Measurements from ENCODE around the gene FCGBP. TPM values are rescaled to one million over a fixed set of nuclear protein-coding genes. Genes with fewer than 3 reads are reported as not detected.

Gene FCGBP
- total RNA-seq, 1 experiment from 2014 or later = 0.80 TPM

- Histone ChIP-seq H3K9me2 (replicated peaks; ENCODE audit: low read length) (no peaks in the 10 kb centered on the region), H3K79me2 (ENCODE audit: low read length) (no peaks in the 10 kb centered on the region), H2AFZ (ENCODE audit: low read length) (no peak overlapping the region), H3K9ac (ENCODE audit: low read length) (no peak overlapping the region), H4K20me1 (ENCODE audit: low read length) (no peaks in the 10 kb centered on the region), H3K27ac (ENCODE audit: low read length) (no peak overlapping the region), H3K4me3 (ENCODE audit: low read length) (no peak overlapping the region), H3K4me2 (ENCODE audit: low read length) (no peak overlapping the region), H3K4me1 (ENCODE audit: insufficient read depth, low read length) (peaks cover 5% of the 10 kb centered on the region; the same call in 1 of the 2 replicates), H3K27me3 (ENCODE audit: low read length) (no peaks in the 10 kb centered on the region), H3K9me3 (ENCODE audit: low read length) (no peaks in the 10 kb centered on the region), H3F3A (ENCODE audit: low read length, unreplicated experiment) (no peaks in the 10 kb centered on the region), H3K36me3 (ENCODE audit: low read depth, low read length) (no peaks in the 10 kb centered on the region)
- TF ChIP-seq EZH2phosphoT487 (IDR thresholded peaks at IDR 0.05; ENCODE audit: borderline replicate concordance, low read length) = no peak
- BruUV-seq (replicated peaks) = no TSS peak
- ChIA-PET CTCF (no interaction called here), POLR2A (ENCODE audit: unreplicated experiment) (no interaction called here)
- intact Hi-C loops (cut with micrococcal nuclease) = no loop called here
- no peak for DNase-seq
- ATAC-seq = no peak
These were observed 14.8 kb upstream of the FCGBP start for GRCh38 chr19:39949026-39949747.

GRCh38 chr19:39946532-39946931 lies 12.1 kb upstream of the FCGBP start:
- POLR2A ChIA-PET (ENCODE audit: unreplicated experiment) = no interaction called here
- H3K79me2 ChIP-seq (ENCODE audit: low read length) = no peaks in the 10 kb centered on the region
- H3K4me3 ChIP-seq (ENCODE audit: low read length) = no peak overlapping the region
- intact Hi-C loops (cut with micrococcal nuclease) = no loop called here
- no peaks in the 10 kb centered on the region for H3K36me3 ChIP-seq (ENCODE audit: low read depth, low read length)
- BruUV-seq (replicated peaks) = no TSS peak
- no peaks in the 10 kb centered on the region for H3K9me3 ChIP-seq (ENCODE audit: low read length)
- ATAC-seq (no peak), DNase-seq (peak; percentile 42)
- H4K20me1 ChIP-seq (ENCODE audit: low read length) = no peaks in the 10 kb centered on the region
- H2AFZ ChIP-seq (ENCODE audit: low read length) = no peak overlapping the region
- no peak overlapping the region for H3K27ac ChIP-seq (ENCODE audit: low read length)
- no peaks in the 10 kb centered on the region for H3K9me2 ChIP-seq (replicated peaks; ENCODE audit: low read length)
- CTCF ChIA-PET = no interaction called here
- TF ChIP-seq EZH2phosphoT487 (IDR thresholded peaks at IDR 0.05; ENCODE audit: borderline replicate concordance, low read length) = no peak
- TF ChIP-seq CTCF (conservative IDR thresholded peaks at IDR 0.05; ENCODE audit: low read depth, low read length) = no peak
- TF ChIP-seq EZH2 (IDR thresholded peaks at IDR 0.05; ENCODE audit: low read length, unreplicated experiment) = no peak
- no peaks in the 10 kb centered on the region for H3F3A ChIP-seq (ENCODE audit: low read length, unreplicated experiment)
- no peak overlapping the region for H3K9ac ChIP-seq (ENCODE audit: low read length)
- peaks cover 4% of the 10 kb centered on the region; the same call in 1 of the 2 replicates for H3K4me1 ChIP-seq (ENCODE audit: insufficient read depth, low read length)
- no peak overlapping the region for H3K4me2 ChIP-seq (ENCODE audit: low read length)
- H3K27me3 ChIP-seq (ENCODE audit: low read length) = no peaks in the 10 kb centered on the region

- DNase-seq = no peak
- Histone ChIP-seq H3K9me2 (replicated peaks; ENCODE audit: low read length) (no peaks in the 10 kb centered on the region), H3K27me3 (ENCODE audit: low read length) (no peaks in the 10 kb centered on the region), H4K20me1 (ENCODE audit: low read length) (no peaks in the 10 kb centered on the region), H3K9ac (ENCODE audit: low read length) (no peak overlapping the region), H3F3A (ENCODE audit: low read length, unreplicated experiment) (no peaks in the 10 kb centered on the region), H3K9me3 (ENCODE audit: low read length) (no peaks in the 10 kb centered on the region), H3K4me1 (ENCODE audit: insufficient read depth, low read length) (peaks cover 4% of the 10 kb centered on the region; the same call in 1 of the 2 replicates), H2AFZ (ENCODE audit: low read length) (no peak overlapping the region), H3K36me3 (ENCODE audit: low read depth, low read length) (no peaks in the 10 kb centered on the region), H3K79me2 (ENCODE audit: low read length) (no peaks in the 10 kb centered on the region), H3K27ac (ENCODE audit: low read length) (no peak overlapping the region), H3K4me3 (ENCODE audit: low read length) (no peak overlapping the region), H3K4me2 (ENCODE audit: low read length) (no peak overlapping the region)
- intact Hi-C loops (cut with micrococcal nuclease) = no loop called here
- BruUV-seq (replicated peaks) = no TSS peak
- ChIA-PET POLR2A (ENCODE audit: unreplicated experiment) (no interaction called here), CTCF (no interaction called here)
- ATAC-seq = no peak
- TF ChIP-seq CTCF (conservative IDR thresholded peaks at IDR 0.05; ENCODE audit: low read depth, low read length) = no peak
- TF ChIP-seq EZH2 (IDR thresholded peaks at IDR 0.05; ENCODE audit: low read length, unreplicated experiment) = no peak
- TF ChIP-seq EZH2phosphoT487 (IDR thresholded peaks at IDR 0.05; ENCODE audit: borderline replicate concordance, low read length) = no peak
These were observed 9.2 kb upstream of the FCGBP start for GRCh38 chr19:39943586-39943985.
